HG02884 (cell line): ENCODE data around the gene PLLP.
A peak's percentile ranks its signal among the peaks of the same experiment; 100 is the strongest.

Source experiments
- ATAC-seq: cut with Tn5 transposase; IDR thresholded peaks from one replicate; pipeline ENCODE4 v1.9.1; 2021; ENCODE audit warnings: mild to moderate bottlenecking, moderate library complexity; ENCODE audit not compliant: unreplicated experiment

Gene PLLP

DNA sequence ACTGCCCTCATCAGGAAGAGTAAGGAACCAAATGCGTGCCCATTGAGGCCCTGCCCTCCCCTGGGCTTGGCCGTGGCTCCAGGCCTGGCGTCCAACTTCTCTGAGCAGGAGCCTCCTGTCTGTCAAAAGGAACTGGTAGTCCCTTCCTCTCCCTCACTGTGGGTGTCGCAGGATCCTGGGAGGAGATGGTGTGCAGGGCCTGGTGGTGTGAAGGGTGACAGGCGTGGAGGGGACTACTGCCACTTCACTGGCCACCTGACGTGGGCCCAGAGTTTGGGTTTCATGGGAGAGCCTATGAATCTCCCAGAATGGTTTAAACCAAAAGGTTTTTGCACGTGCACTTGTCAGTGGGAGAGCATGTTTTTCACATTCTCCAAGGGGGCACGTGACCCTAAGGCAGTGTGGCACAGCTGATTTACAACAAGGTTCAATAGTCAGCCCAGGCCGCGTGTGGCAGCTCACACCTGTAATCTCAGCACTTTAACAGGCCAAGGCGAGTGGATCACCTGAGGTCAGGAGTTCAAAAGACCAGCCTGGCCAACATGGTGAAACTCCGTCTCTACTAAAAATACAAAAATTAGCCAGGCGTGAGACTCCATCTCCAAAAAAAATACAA lies 26.9 kb downstream of the PLLP start:
- no peak for ATAC-seq

DNA sequence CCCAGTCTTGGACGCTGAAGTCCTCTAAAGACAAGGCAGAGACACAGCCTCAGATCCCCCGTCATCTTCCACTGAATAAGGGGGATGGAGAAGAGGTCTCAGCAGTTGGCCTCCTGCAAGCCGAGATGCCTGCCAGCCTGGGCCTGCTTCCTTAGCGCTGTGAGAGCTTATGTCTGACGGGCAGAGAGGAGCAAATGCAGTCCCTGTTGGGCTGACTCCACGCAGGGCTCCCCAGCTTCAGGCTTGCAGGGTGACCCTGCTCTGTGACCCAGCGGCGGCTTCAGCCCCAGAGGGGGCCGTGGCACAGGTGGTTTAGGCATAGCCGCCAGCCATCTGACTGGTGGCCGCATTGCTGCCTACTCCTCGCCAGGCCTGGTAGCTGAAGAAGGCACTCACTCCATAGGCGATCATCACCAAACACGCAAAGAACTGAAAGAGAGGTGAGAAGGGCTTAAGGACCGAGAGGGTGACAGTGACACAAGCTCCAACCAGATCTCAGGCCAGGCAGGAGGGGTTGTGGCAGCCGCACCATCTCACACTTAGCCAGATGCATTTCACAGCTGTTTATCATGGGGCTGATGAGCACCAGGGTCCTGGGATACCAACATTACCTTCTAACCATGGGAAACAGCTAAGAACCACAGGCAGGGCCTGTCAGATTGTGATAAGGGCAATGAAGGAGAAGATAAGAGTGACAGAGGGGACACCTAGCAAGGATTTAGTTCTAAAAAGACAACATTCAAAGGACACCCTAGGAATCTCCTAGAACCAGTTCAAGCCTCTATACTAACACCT lies 27.7 kb downstream of the PLLP start:
- ATAC-seq: no peak

DNA sequence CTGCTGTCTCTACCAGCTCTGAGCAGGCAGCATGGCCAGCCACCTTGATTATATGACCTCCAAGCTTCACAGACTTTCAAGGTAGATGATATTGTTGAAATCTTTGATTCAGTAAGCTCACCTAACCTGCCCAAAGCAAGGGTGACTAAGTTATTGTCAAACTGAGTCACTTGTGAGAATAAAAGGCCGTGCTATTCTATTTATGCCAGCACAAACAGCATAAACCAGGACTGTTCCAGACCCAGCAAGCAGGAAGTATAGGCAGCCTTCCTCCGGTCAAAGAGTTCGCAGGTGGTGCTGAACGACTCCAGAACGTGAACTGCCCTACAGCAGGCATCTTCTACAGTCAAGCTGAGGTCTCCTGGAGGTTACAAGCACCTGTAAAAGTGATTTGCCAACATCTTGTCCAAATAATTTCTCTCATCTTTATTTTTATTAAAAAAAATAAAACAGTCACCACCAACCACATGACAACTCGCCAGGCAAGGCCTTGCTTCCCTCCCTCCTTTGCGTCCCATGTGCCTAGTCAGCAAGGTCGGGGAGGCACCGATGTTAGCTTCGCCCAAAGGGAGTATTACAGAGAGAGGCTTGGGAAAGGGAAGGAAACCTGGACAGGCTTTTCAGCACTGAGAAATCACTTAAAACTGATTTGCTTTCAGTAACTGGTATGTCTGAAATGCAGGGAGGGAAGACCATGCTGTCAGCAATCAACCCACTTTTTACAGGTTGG lies 28.6 kb downstream of the PLLP start:
- no peak for ATAC-seq

DNA sequence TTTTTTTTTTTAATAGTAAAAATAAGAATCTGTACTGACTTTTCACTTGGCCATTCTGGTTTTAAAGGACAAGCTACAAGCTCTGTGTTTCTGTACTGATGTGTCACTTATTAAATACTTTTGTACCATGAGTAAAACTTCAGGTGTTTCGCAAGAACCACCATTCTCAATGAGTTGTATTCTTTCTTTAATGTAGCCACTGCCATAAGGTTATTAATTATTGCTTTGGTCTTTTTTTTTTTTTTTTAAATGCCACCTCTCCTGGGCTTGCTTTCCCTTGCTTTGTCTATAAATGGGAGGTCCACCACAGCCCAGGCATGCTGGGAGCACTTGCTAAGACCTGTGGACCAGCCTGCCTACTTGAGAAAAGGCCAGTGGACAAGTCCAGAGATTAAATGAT lies 31.0 kb downstream of the PLLP start:
- ATAC-seq: no peak

DNA sequence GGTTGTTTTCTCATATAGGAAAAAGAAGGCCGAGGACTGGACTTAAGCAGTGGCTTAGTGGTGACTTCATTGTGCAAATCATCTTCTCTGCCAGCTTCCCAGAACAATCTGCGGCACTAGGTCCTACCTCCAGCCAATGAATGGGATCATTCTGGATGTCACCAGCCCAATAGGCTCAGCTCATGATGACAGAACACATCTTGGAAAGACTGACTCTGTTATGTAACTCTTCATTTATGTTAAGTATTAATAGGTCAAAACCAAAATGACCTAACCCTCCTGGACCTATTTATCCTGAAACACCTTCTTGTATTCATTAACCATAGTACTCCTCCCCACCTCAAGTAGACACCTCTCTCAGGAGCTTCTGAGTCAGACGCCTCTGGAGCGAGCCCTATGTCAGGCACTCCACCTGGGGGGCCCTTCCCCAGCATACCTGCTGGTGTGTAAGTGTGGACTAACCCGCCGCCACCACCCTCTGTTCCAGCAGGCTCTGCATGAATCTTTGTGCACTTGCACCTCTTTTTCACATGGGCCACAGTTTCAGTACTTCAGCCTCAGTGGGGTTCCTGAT lies 32.2 kb downstream of the PLLP start:
- ATAC-seq: no peak

DNA sequence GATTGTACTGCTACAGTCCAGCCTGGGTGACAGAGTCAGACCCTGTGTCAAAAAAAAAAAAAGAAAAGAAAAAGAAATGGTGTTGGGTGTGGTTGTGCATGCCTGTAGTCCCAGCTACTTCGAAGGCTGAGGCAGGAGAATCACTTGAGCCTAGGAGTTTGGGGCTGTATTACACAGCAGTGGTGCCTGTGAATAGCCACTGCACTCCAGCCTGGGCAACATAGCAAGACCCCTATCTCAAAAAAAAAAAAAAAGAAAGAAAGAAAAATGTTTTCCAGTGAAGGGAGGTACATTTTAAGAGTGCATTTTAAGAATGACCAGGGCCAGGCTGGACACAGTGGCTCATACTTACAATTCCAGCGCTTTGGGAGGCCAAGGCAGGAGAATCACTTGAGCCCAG lies 33.1 kb downstream of the PLLP start:
- ATAC-seq: no peak

DNA sequence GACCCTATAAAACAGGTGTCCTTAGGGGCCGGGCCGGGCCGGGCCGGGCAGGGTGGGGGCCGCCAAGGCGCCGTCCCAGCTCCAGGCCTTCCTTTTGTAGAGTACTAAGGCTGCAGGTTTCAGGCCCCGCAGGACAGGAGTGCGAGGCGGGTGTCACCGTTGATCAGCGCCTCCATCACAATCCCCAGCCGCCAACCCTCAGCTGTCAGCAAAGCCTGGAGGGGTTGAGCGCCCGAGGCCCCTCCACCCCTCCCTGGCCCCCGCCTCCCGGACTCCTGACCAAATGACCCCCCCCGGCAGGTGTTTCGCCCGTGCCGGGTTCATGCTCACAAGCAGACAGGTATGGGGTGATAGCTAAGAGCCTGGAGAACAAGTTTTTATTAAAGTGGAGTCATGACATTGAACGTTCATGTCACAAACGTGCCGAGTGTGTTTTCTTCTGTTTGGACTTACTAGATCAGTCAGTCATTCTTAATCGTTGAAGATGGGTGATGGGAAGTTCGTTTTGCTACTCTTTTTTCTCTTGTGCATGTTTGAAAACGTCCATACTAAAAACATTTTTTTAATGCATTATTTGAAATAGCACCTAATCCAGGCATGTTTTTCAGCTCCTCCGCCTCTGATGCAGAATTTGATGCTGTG lies 38.9 kb downstream of the PLLP start:
- peak; percentile 30 for ATAC-seq

DNA sequence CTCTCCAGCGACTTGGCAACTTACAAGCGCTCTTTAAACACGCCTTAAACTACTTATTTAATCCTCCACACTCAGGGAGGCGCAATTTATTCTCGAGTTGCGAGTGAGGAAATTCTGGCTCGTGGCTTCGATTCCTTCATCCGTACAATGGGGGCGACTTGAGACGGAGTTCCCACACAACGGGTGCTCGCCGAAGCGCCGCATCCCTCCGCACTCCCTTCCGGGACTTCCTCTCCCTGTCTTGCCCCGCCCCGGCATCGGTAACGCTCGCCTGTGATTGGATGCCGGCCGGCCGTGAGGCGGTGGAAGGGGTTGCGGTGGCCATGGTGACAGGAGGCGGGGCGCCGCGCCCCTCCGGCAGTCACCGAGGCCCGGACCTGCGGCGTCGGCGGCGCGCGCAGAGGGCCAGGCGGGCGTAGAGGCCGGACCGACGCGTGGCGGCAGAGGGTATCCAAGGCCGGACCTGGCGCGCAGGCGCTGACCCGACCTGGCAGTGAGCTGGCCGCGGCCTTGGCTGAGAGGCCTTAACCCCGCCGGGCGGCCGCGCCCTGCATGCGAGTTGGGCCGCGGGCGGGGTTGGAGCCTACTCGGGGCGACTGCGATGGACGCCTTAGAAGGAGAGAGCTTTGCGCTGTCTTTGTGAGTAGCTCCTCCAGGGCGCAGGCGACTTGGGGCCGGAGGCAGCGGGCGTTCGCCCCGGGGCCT lies 39.6 kb downstream of the PLLP start, which contains the start of gene ARL2BP:
ARL2BP (plus strand) TSS at position 493 of the 705 bp plus-strand sequence; CDS start at position 602, 109 bp downstream.
- ATAC-seq: peak; percentile 93

DNA sequence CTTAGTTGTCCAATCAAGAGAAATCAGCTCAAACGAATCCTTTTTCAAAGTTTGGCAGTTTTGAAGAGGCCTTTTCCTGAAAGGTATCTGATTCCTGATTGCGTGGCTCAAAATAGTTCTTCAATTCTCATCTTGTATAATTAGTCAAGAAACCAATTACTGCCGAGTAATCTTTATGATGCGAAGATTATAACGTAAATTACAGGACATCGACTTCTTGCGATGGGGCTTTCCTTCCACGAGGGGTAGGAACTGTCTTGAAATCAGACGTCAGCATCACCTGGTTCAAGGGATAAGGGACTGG lies 40.1 kb downstream of the PLLP start:
- peak; percentile 31 for ATAC-seq

DNA sequence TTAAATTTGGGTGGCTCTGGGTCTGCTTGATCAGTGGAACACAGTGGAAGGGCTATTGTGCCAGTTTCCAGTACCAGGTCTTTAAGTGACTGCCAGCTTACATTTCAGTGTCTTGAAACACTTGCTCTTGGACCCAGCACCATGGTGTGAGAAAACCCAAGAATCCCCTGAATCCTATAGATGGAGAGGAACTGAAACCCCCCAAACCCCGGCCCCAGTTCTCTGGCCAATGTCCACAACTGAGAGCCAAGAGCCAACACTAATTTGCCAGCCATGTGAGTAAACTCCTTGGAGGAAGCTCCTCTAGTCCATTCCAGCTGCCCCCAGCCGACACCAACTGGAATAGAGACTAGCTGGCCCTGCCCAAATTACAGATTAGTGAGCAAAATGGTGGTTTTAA lies 41.8 kb downstream of the PLLP start:
- no peak for ATAC-seq

DNA sequence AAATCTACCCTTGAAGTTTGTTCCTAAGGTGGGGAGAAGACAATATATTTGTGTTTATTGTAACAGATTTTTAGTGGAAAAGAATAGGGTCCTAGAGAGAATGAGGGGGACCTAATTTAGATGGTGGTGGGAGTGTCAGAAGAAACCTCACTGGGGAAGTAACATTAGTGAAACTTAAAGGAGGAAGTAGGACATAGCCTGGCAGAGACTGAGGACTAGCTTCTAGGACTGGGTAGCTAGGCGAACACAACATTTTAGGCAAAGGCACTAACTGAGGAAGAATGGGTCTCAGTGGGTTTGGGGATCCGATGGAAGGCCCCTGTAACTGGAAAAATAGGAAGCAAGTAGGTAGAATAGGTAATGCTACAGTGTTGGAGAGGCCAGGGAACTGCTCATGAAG lies 43.6 kb downstream of the PLLP start:
- no peak for ATAC-seq

DNA sequence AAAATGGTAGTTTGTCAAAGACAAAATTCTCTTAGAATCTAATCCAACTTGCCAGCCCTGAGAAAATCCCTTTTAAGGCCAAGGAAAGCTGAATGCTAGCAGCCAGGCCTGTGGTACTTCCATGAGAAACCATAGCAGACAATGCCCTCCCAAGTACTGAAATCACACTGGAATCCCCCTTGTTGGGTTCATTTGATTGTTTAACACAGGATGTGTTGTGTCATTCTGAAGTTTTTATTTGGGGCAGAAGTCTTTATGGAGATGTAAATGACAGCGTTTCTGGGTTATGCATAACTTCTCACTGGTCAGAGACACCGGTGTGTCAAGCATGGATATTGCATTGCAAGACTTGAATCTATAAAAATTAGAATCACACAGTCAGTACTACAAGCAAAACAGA lies 45.4 kb downstream of the PLLP start:
- ATAC-seq: no peak

DNA sequence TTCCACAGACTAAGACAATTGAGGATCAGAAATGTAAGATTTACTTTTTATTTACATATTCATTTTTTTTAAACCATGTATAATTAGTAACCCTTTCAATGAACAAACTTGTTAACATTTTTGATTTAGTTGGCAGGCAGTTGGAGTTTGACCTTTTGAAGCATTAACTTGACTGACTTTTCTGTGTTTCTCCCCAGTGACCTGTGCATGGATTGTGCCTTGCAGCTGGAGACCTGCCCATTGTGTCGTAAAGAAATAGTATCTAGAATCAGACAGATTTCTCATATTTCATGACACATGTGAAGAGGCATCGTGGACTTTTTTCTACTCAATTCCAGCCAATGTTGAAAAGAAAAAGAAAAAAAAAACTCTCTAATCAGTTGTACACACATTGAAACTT lies 45.8 kb downstream of the PLLP start:
- no peak for ATAC-seq

DNA sequence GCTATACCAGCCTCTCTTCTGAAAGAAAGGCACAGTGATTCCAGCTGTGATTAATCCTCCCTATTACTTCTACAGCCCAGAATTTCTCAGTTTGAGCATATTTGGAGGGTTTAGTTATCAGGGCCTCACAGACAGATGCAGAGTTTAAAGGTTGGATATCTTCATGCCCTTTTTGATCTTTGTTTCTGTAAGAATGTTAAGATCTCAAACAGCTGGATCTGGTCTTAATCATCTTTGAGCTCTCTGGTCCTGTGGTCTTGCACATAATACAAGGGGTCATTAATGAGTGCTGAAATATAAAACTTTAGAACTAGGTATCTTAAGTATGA lies 48.5 kb downstream of the PLLP start:
- ATAC-seq: no peak

DNA sequence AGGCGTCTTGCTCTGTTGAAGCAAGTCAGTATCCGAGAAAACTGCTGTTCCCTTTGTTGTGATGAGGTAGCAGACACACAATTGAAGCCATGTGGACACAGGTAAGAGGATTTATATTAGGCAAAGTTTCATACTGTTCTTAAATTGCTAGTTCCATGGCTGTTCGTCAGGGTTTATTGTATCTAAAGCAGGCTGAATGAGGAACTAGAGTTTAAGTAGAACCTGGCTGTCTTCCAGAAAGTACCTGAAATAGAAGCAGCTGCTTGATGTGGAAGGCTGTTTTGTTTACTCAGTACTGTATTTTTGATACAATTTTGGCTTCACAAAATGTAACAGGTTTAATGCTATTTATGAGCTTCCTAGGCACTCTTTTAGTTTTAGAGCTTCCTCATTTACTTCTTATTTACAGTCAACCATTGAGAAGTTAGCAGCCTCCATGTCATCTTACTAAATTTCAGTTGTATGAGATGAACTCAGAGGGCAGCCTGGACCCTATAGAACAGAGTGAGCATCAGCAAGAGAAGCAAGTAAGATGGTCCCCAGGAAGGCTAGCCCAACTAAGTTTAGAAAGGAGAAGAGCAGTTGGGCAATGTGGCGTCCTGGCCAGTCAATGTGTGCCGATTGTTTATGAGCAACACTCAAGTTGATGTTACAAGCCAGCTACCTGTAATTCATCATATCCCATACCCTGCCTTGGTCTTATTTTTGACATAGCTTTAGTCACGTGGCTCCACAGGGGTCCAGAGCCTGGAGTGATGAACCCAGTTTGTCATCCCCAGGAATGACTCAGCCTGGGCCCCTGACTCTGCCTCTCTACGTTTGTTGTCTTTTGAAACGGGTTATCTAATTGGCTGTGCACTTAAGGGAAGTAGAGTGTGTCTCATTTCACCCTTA lies 49.1 kb downstream of the PLLP start:
- no peak for ATAC-seq

DNA sequence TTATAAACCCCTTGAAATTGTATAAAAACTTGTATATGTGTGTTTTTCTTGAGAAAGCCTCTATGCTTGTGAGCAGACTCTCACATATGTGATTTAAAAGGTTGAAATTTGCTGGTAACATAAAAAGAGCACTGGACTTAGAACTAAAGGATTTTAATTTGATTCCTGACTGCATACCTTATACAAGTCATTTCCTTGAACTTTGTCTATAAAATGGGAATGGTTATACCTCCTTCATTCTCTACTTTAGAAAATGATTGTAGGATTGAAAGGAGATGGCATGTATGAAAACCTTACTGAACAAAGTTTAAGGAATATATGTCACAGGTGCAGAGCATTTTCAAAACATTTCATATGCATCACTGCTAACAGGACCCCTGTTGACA lies 49.8 kb downstream of the PLLP start:
- no peak for ATAC-seq

DNA sequence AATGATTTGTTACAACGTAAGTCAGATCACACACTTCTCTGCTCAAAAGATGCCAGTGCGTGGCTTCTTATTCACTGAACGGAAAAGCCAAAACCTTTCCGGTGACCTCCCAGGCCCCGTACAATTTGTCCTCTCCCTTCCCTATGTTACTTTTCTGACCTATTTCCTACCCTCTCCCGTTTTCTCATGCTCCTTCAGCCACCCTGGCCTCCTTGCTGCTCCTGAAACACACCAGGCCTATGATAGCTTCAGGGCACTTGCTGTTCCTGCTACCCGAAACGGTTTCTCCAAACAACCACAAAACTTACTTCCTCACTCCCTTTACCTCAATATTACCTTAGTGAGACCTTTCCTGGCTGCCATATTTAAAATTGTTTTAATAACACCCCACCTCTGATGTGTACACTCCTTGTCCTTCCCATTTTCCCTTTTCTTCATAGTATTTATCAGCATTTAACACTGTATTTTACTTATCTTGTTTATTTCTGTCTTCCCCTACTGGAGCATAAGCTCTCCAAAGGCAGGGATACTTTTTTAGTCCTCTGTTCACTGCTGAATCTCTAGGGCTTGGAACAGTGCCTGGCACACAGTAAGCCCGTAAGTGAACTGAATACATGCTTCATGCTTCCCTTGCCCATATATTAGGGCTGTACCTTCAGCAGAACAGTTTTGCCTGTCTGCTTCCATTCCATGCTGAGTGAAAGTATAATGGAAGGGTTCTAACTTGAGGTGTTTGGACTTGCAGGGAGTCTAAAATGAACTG lies 50.3 kb downstream of the PLLP start:
- ATAC-seq: no peak

DNA sequence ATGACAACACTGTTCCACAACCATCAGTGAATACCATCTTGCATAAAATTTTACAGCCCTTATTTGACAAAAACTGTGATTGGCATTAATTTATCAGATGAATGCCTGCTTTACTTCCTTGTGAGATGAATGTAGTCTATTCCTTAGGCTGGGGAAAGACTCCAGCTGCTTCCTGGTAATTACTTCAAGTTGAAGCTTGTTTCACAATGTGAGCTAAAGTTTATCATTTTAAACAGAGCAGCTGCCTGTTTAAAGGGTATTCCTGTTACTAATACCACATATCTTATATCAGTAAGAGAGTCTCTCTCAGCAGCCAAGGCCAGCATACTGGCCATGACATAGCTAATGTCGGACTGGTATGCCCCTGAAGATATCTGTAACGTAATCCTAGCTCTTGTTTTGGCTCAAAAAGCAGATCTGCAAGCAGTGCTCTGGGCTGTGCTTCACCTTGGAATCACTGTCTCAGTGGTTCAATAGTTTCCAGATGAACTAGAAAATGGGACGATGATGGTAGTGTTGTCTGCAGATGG lies 52.6 kb downstream of the PLLP start:
- ATAC-seq: no peak

DNA sequence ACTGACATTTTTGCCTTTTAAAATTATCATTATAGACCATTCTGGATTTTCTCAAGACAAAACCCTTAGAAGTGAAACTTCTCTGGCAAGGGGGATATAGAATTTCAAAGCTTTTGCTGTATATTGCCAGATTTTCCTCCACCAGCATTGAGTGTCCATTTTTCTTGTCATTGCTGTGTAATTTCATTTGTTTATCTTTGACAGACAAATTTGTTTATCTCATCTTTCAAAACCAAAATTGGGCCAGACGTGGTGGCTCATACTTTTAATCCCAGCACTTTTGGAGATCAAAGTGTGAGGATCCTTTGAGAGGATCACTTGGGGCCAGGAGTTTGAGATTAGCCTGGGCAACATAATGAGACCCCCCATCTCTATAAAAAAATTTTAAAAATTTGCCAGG lies 55.4 kb downstream of the PLLP start:
- no peak for ATAC-seq
